SK-N-MC (cell line): ENCODE measurements around the gene RAI14.

ENCODE experiments used
- EZH2 ChIP-seq: fragments of 200-600 bp; sonication (generic); IDR thresholded peaks from one replicate; pipeline ENCODE4 v1.6.1; 2017; ENCODE audit warnings: antibody characterized with exemption
- POLR2AphosphoS5 ChIP-seq: IDR thresholded peaks from 2 replicates; pipeline ENCODE4 v1.6.1; 2012; ENCODE audit warnings: mild to moderate bottlenecking, low read depth, low read length, borderline replicate concordance

DNA sequence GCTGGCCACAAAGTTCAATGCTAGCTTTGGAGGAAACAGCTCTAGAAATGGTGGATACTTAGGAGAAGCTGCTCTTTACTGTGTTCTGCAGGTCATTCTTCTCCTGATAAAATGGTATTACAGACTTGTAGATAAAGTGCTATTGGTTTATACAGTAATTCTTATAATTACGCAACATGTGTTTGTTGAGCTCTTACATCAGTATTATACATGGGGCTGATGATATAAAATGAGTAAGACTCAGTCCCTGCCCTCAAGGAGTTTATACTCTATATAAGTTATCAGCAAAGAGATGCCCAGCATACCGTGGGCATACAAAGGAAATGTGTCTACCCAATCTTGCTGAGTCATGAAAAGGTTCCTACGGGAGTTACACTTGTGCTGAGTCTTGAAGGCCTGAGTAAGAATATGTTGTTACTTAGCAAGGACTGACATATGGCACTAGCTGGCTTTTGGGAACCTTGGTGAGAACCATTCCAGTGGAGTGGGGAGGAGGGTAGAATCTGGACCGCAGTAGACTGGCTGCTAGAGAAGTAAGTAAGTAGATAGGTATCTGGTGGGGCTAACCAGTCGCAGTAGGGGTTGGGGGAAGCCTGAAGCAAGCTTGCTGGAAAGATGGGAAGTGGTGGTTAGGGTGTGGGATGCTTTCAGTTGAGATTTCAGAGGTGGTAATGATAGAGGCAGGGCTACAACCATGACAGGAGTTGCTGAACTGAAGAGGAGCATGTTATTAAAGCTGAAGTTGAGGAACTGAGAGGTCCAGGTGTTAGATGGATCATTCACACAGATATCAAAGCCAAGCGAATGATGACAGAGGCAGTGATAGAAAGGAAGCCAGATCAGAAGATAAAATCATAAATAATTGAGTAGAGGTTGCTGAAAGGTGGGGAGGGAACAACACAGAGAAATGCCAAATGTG, 171.7 kb downstream of the RAI14 start:
- TF ChIP-seq POLR2AphosphoS5, result no peak
- TF ChIP-seq EZH2, result no peak
